HepG2 (cell line): ENCODE data around the gene PATZ1. TPM values are rescaled to one million over a fixed set of nuclear protein-coding genes. Genes with fewer than 3 reads are reported as not detected.
A peak's percentile ranks its signal among the peaks of the same experiment; 100 is the strongest.

Experiments used
- CEBPB ChIP-seq: IDR thresholded peaks from 2 replicates; pipeline ENCODE4 v1.6.1; 2011; ENCODE audit warnings: low read depth, low read length, improper control_type of control experiment, borderline replicate concordance
- GMEB2 ChIP-seq: IDR thresholded peaks from 2 replicates; pipeline ENCODE4 v1.6.1; 2016; ENCODE audit warnings: missing biosample characterization, missing genetic modification reagents, low read depth
- MTA1 ChIP-seq: sonication (generic); formaldehyde crosslinking; IDR thresholded peaks from 2 replicates; pipeline ENCODE4 v1.4.0; 2020; ENCODE audit warnings: missing genetic modification reagents, mild to moderate bottlenecking, borderline replicate concordance
- NONO ChIP-seq, 2 experiments: fragments of 450-650 bp in 1 of 2; sonication (generic) in 1 of 2; formaldehyde crosslinking in 1 of 2; IDR thresholded peaks in 1 of 2; conservative IDR thresholded peaks in 1 of 2; 2 replicates each; pipeline versions ENCODE4 v1.6.1 to v1.8.0; 2017 to 2022; ENCODE audit warnings: mild to moderate bottlenecking in 1 of 2, missing genetic modification reagents in 1 of 2, moderate library complexity in 1 of 2
- RBAK ChIP-seq: sonication (generic); formaldehyde crosslinking; IDR thresholded peaks from 2 replicates; pipeline ENCODE4 v1.5.1; 2020; ENCODE audit warnings: mild to moderate bottlenecking, missing genetic modification reagents
- ZNF318 ChIP-seq: sonication (generic); formaldehyde crosslinking; IDR thresholded peaks from 2 replicates; pipeline ENCODE4 v1.4.0; 2020; ENCODE audit warnings: mild to moderate bottlenecking, missing genetic modification reagents
- ZNF33A ChIP-seq: sonication (generic); formaldehyde crosslinking; IDR thresholded peaks from 2 replicates; pipeline ENCODE4 v1.5.1; 2020; ENCODE audit warnings: missing genetic modification reagents, mild to moderate bottlenecking, moderate library complexity, borderline replicate concordance
- polyA plus RNA-seq, 8 experiments: library from polyadenylated mRNA; depleted of rRNA in 3 of 8; stranded (reverse) in 7 of 8; unstranded in 1 of 8; fragments of >200 nt; fragmentation: Illumina TruSeq in 4 of 8; extraction: Trizol in 4 of 8; gene quantifications; 2 replicates each; pipeline versions ENCODE4 v1.2.1 to v1.2.3, GENCODE V29; 2011 to 2016; ENCODE audit warnings: low read depth in 4 of 8, missing spikeins in 1 of 8, mixed read lengths in 1 of 8; ENCODE audit not compliant: insufficient read depth in 1 of 8
- total RNA-seq, 5 experiments: library from RNA; depleted of rRNA; stranded (reverse); fragments of >200 nt; fragmentation: Illumina TruSeq; extraction: Trizol; gene quantifications; 2 replicates each; pipeline ENCODE4 v1.2.3, GENCODE V29; 2016; ENCODE audit warnings: low read depth in 1 of 5
- TF ChIP-seq, protein P1 (sequence below): sonication (generic); formaldehyde crosslinking; IDR thresholded peaks from 2 replicates; pipeline ENCODE4 v1.4.0; 2020; ENCODE audit warnings: mild to moderate bottlenecking, missing genetic modification reagents
- TF ChIP-seq, protein P2 (sequence below): sonication (generic); formaldehyde crosslinking; IDR thresholded peaks from 2 replicates; pipeline ENCODE4 v1.4.0; 2020; ENCODE audit warnings: missing genetic modification reagents
- TF ChIP-seq, protein P3 (sequence below): sonication (generic); formaldehyde crosslinking; IDR thresholded peaks from 2 replicates; pipeline ENCODE4 v1.8.0; 2022; ENCODE audit warnings: missing genetic modification reagents, mild to moderate bottlenecking, moderate library complexity, borderline replicate concordance

PATZ1 gene
- total and polyA plus RNA-seq, 2 of the 13 experiments (the other 11 are each of a cell fraction or from before 2014, with no cell fraction given), result 24.9 to 30.5 TPM

DNA sequence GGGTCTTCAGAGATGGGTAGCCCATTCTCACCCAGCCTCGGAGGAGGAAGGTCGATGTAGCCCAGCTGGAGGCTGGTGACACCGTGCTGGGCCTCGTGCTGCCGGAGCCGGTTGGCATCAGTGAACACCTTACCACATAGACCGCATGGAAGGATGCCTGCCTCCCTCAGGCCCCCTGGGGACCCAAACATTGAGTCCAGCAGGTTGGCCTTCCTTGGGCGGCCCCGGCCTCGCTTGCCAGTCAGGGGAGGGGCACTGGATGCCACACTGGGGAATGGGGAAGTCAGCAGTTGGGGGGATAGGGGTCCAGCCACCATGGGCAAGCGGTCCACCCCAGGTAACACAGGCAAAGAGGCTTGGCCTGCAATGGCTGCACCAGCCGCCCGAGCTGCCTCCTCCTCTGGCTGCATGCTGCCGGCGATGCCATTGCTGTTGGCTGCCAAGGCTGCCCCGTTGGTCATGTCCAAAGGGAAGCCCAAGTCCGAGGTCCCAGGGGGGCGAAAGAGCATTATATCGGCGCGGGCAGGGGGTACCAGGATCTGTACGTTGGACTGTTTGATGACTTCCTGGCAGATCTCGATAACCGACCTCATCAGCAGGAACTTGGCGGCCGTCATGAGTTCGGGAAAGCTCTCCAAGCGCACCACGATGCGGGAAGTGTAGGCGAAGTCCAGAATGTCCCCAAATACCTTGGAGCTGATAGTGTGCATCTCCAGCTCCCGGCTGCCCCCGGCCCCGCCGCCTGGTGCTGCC lies 1.4 kb downstream of the PATZ1 start (continued):
- TF ChIP-seq, protein P1, sequence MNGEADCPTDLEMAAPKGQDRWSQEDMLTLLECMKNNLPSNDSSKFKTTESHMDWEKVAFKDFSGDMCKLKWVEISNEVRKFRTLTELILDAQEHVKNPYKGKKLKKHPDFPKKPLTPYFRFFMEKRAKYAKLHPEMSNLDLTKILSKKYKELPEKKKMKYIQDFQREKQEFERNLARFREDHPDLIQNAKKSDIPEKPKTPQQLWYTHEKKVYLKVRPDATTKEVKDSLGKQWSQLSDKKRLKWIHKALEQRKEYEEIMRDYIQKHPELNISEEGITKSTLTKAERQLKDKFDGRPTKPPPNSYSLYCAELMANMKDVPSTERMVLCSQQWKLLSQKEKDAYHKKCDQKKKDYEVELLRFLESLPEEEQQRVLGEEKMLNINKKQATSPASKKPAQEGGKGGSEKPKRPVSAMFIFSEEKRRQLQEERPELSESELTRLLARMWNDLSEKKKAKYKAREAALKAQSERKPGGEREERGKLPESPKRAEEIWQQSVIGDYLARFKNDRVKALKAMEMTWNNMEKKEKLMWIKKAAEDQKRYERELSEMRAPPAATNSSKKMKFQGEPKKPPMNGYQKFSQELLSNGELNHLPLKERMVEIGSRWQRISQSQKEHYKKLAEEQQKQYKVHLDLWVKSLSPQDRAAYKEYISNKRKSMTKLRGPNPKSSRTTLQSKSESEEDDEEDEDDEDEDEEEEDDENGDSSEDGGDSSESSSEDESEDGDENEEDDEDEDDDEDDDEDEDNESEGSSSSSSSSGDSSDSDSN (CRISPR knock-in tag), result 0 out of 2 replicates have a peak, but pooled peaks have one; percentile 2
- TF ChIP-seq, protein P2, sequence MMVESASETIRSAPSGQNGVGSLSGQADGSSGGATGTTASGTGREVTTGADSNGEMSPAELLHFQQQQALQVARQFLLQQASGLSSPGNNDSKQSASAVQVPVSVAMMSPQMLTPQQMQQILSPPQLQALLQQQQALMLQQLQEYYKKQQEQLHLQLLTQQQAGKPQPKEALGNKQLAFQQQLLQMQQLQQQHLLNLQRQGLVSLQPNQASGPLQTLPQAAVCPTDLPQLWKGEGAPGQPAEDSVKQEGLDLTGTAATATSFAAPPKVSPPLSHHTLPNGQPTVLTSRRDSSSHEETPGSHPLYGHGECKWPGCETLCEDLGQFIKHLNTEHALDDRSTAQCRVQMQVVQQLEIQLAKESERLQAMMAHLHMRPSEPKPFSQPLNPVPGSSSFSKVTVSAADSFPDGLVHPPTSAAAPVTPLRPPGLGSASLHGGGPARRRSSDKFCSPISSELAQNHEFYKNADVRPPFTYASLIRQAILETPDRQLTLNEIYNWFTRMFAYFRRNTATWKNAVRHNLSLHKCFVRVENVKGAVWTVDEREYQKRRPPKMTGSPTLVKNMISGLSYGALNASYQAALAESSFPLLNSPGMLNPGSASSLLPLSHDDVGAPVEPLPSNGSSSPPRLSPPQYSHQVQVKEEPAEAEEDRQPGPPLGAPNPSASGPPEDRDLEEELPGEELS (CRISPR knock-in tag), result no peak
- TF ChIP-seq GMEB2 (CRISPR knock-in tag) (no peak), ZNF33A (CRISPR knock-in tag) (no peak), RBAK (CRISPR knock-in tag) (no peak), ZNF318 (0 out of 2 replicates have a peak, but pooled peaks have one; percentile 40), NONO (IDR thresholded peaks at IDR 0.05) (no peak), NONO (CRISPR knock-in tag; conservative IDR thresholded peaks at IDR 0.05) (no peak), MTA1 (CRISPR knock-in tag) (peak; percentile 18; the same call in 1 of the 2 replicates), CEBPB (no peak)
- TF ChIP-seq, protein P3, sequence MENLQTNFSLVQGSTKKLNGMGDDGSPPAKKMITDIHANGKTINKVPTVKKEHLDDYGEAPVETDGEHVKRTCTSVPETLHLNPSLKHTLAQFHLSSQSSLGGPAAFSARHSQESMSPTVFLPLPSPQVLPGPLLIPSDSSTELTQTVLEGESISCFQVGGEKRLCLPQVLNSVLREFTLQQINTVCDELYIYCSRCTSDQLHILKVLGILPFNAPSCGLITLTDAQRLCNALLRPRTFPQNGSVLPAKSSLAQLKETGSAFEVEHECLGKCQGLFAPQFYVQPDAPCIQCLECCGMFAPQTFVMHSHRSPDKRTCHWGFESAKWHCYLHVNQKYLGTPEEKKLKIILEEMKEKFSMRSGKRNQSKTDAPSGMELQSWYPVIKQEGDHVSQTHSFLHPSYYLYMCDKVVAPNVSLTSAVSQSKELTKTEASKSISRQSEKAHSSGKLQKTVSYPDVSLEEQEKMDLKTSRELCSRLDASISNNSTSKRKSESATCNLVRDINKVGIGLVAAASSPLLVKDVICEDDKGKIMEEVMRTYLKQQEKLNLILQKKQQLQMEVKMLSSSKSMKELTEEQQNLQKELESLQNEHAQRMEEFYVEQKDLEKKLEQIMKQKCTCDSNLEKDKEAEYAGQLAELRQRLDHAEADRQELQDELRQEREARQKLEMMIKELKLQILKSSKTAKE (CRISPR knock-in tag), result no peak
